ENCODE measurements around the gene ZCWPW1.
A peak's percentile ranks its signal among the peaks of the same experiment; 100 is the strongest.
"Not testable (repeated sequence)": the region's sequence is repeated elsewhere in the genome, so short reads cannot be mapped to it uniquely, and the experiment has no call there.

Gene ZCWPW1

DNA sequence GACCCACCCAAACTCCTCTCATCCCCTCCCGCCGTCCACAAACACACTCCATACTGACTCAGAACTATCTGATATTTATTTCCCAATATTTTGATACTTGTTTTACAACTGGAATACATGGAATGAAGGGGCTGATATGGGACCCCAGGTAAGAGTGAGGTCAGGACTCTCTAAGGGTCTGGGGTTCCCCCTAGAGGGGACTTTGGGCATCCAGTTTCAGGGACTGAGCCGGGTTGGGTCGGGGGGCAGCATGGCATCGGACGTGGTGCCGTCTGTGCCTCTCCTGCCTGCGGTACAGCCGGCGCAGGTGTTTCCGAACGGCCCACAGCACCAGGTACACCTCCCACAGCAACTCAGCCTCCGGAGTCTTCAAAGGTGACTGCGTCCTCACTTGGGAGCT is 28.1 kb upstream of the ZCWPW1 start:
- DNase-seq (ENCODE audit: low spot score): no peak

DNA sequence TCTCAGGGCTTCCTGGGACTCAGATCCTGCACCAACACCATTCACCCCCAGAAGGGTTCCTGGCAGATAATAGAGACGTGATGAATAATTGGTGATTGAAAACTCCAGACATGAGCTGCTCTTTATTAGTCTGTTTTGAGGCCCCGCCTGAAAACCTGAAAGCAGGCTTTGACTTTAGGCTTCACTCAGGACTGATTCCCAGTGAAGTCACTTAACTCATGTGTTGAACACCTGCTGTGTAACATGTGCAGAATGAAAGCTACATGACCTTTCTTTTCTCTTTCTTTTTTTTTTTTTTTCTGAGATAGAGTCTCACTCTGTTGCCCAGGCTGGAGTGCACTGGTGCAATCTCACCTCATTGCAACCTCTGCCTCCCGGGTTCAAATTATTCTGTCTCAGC is 26.7 kb upstream of the ZCWPW1 start:
- DNase-seq (ENCODE audit: low spot score): no peak

- not testable (repeated sequence) for DNase-seq (ENCODE audit: low spot score)
Observed at GRCh38 chr7:100453854-100454253, 25.4 kb upstream of the ZCWPW1 start.

DNA sequence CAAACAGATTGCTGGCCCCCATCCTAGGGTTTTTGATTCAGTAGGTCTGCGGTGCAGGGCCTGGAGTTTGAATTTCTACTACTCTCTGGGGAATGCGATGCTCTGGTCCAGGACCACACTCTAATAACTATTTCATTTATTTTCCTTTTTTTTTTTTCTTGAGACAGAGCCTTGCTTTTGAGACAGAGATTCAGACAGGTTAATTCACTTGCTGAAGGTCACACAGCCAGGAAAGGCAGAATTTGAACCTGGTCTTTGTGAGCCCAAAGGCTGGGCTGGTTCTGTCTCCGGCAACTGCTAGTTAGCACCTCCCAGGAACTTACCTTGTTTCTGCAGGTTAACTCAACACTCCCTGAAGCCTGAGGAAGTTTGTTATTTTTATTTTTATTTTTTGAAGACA is 24.0 kb upstream of the ZCWPW1 start:
- no peak for DNase-seq (ENCODE audit: low spot score)

GRCh38 chr7:100449190-100449795 is 20.8 kb upstream of the ZCWPW1 start:
- DNase-seq (ENCODE audit: low spot score): no peak

- DNase-seq (ENCODE audit: low spot score): not testable (repeated sequence)
Observed at GRCh38 chr7:100447363-100447762, 18.9 kb upstream of the ZCWPW1 start.

DNA sequence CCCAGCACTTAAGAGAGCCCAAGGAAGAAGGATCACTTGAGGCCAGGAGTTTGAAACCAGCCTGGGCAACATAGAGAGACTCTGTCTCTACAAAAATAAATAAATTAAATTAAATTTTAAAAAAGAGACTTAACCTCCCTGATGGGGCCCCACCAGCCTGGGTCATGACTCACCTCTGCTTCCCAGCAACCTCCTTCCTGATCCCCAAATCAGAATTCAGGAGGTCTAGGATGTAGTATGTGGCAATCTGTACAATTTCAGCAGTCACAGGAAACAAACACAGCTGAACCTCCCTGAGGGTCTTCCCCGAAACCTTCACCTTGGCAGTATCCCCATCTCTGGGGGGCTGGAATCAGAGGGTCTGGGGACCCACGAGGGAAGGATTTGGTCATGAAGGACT is 17.5 kb upstream of the ZCWPW1 start:
- peak; percentile 58 for DNase-seq (ENCODE audit: low spot score)

DNA sequence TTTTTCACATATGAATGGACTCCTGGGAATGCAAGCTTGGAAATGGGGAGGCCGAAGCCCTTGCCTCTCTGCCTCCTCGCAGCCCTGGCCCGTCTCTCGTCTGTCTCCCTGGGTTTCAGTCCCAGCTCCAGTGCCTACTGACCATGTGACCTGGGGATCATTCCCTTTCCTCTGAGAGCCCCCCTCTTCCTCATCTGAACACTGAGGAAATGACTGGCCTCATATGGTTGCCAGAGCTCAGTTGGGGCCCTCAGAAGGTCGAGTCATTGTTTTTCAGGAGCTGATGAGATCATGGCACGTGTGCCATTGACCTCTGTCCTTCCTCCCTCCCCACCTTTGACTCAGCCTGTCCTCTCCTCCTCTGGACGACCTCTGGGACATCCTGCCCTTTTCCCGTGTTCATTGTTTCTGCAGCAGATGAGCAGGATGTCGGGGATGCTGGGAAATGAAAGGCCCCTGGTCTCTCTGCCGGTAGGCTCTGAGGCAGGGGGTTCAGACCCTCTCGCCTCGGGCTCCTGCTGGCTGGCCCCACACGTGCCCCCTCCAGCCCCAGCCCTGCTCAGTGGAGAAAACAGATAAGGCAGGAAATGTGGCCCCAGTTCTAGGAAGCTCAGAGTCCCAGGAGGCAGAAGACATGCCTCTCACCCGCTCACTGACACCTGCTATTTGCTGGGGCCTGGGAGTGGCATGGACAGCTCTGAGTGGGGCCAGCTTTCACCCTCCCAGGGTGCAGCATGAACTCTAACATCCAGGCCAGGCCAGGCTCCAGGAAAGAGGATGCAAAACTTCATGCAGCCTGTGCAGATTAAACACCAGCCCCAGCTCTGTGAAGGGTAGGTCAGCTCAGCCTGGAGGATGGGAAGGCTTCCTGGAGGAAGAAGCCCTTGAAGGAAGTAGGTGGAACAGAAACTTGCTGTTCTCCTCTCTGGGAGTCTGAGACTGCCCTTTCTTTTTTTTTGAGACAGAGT is 16.1 kb upstream of the ZCWPW1 start:
- DNase-seq (ENCODE audit: low spot score): no peak

- DNase-seq (ENCODE audit: low spot score): no peak
Observed at GRCh38 chr7:100443096-100443840, 14.8 kb upstream of the ZCWPW1 start.

DNA sequence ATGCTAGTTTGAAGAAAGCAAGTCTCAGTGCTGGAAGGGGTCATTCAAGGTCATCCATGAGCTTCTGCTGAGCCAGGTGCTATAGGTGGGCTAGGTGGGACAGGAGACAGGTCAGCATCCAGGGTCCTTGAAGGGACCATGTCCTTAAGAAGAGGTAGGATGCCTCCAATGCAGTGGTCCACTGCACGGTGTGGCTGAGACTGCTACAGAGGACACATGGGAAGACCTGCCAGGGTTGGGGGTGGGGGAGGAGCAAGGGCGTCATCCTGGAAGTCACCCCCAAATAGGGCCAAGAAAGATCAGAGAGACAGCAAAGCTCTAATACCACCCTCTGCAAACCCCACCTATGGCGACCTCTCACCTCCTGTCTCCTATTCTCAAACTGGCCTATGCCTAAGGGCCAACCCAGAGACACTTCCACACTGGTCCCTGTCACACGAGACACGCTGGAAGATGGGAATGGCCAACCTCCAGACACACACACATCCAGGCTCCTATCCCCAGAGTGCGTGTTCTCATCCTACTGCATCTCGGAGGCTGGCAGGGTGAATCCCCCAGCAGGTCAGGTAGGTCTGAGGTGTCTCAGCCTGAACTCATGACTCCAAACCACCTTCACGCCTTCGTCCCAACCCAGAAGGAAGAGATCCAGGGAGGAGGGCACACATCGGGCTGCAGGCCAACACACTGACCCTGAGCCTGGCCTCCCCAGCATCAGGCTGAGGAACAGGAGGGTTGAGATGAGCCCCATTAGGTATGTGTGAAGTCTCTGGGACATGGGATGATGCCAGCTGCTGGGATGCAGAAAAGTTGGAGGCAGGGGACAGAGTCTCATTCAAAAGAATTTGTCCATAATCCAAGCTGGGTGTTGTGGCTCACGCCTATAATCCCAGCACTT is 13.4 kb upstream of the ZCWPW1 start:
- no peak for DNase-seq (ENCODE audit: low spot score)

GRCh38 chr7:100439244-100439643 is 10.7 kb upstream of the ZCWPW1 start:
- DNase-seq (ENCODE audit: low spot score): not testable (repeated sequence)

- not testable (repeated sequence) for DNase-seq (ENCODE audit: low spot score)
Observed at GRCh38 chr7:100438731-100439130, 10.2 kb upstream of the ZCWPW1 start.

GRCh38 chr7:100438172-100438571 is 9.7 kb upstream of the ZCWPW1 start:
- DNase-seq (ENCODE audit: low spot score): no peak

- no peak for DNase-seq (ENCODE audit: low spot score)
Observed at GRCh38 chr7:100437150-100438100, 8.9 kb upstream of the ZCWPW1 start.

DNA sequence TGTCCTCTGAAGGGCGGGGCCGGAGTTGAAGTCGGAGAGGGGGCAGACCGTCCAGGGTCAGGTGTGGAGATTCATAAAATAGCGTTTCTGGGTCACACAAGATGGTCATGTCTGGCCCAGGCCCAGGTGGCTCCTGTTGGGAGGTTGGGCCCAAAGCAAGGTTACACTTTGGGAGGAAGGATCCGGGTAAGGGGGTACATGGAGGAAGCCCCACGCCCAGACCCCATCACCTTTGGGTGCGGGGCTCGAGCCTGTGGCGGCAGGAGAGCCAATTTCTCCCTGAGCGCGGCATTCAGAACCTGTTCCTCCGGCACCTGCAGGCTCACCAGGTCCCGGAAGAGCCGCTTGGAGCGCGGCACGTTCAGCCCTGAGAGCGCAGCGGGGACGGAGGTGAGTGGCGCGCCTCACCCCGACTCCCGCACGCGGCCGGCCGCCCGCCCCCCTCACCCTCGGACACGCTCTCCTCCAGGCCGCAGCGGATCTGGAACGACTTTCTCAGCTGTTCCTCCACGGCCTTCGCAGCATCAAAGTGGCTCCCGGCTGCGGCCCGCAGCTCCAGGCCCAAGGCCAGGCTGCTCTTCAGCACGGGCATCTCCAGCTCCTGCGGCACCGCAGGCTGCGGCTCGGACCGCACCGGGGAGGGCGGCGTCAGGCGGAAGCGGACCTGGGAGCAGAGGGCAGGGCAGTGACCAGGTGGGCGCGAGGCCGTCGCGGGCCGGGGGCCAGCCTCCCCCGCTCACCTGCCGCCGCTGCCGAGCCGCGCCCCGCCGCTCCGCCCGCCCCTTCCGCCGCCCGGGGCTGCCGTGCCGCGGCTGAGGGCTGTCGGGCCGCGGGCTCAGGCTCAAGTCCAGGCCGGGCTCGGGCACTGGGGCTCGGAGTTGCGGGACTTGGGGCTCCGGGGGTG is 7.2 kb upstream of the ZCWPW1 start:
- peak; percentile 53 for DNase-seq (ENCODE audit: low spot score)

GRCh38 chr7:100434297-100435144 is 6.0 kb upstream of the ZCWPW1 start:
- DNase-seq (ENCODE audit: low spot score): no peak

DNA sequence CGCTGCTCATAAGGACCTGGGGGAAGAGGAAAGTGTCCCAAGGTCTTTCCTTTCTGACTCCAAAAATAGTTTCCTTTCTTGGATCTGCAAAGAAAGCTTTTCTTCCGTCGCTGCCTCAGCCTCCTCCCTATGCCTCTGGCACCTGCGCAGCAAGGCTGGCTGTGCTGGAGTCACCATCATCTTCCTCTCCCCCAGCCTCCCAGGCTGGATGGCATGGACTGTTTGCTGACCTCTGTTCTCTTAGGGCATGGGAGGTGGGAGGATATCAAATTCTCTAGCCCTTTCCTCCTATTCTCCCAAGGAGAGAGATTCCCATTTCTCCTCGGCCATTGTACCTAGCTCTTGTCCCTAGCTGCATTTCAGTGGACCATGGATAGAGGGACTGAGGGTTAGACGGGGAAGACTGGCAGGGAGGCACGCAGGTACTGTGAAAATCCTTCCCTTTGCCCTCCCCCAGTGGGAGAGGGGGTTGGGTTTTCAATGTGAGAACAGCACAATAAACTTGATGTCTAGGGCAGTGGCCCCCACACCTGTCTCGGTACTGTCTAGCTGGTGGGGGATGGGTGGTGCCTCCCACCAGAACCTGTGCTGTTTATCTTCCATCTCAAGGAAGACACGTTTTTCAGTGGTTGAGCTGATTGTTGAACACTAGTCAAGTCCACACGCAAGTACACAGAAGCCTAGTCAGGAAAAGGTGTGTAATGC is 5.2 kb upstream of the ZCWPW1 start:
- DNase-seq (ENCODE audit: low spot score): no peak

DNA sequence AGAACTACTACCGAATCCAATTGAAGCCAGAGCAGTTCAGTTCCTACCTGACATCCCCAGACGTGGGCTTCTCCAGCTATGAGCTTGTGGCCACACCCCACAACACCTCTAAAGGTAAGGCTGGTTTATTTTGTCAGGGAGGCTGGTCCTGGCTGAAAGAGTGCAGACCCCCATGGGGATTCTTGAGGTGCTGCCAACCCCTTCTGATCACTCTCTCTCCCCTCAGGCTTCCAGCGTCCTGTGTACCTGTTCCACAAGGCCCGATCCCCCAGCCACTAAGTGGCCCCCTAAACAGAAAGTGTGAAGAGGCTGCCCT is 4.7 kb upstream of the ZCWPW1 start:
- DNase-seq (ENCODE audit: low spot score): no peak

Measured in hepatic stellate cell (primary cell).